ENCODE measurements around the gene CCNK.

CCNK gene

GRCh38 chr14:99556134-99556791 lies 75.1 kb downstream of the CCNK start:
- no peak for DNase-seq (ENCODE audit: low read depth)
- no peak overlapping the region for H3K4me3 ChIP-seq (ENCODE audit: low read length)
- no peak for TF ChIP-seq CTCF (IDR thresholded peaks at IDR 0.05; ENCODE audit: insufficient read depth, low read depth, low read length, missing control alignments)

- TF ChIP-seq CTCF (IDR thresholded peaks at IDR 0.05; ENCODE audit: insufficient read depth, low read depth, low read length, missing control alignments) = no peak
- DNase-seq (ENCODE audit: low read depth) = no peak
- no peak overlapping the region for H3K4me3 ChIP-seq (ENCODE audit: low read length)
These were observed 78.2 kb downstream of the CCNK start for GRCh38 chr14:99559286-99559990.

GRCh38 chr14:99560403-99560802 lies 79.2 kb downstream of the CCNK start:
- TF ChIP-seq CTCF (IDR thresholded peaks at IDR 0.05; ENCODE audit: insufficient read depth, low read depth, low read length, missing control alignments) = no peak
- no peak for DNase-seq (ENCODE audit: low read depth)
- H3K4me3 ChIP-seq (ENCODE audit: low read length) = no peak overlapping the region

GRCh38 chr14:99560922-99561683 lies 79.9 kb downstream of the CCNK start:
- no peak overlapping the region for H3K4me3 ChIP-seq (ENCODE audit: low read length)
- no peak for TF ChIP-seq CTCF (IDR thresholded peaks at IDR 0.05; ENCODE audit: insufficient read depth, low read depth, low read length, missing control alignments)
- no peak for DNase-seq (ENCODE audit: low read depth)

- DNase-seq (ENCODE audit: low read depth) = peak; percentile 60
- no peak for TF ChIP-seq CTCF (IDR thresholded peaks at IDR 0.05; ENCODE audit: insufficient read depth, low read depth, low read length, missing control alignments)
- no peak overlapping the region for H3K4me3 ChIP-seq (ENCODE audit: low read length)
These were observed 80.7 kb downstream of the CCNK start for GRCh38 chr14:99561864-99562263.

Data from epithelial cell of esophagus (primary cell).